HepG2 (cell line): ENCODE data around the gene TEKT5. TPM values are rescaled to one million over a fixed set of nuclear protein-coding genes. Genes with fewer than 3 reads are reported as not detected.

Experiments used
- ATF7 ChIP-seq, 2 experiments: fragments of 450-650 bp in 1 of 2; sonication (generic) in 1 of 2; formaldehyde crosslinking in 1 of 2; IDR thresholded peaks; 2 replicates each; pipeline versions ENCODE4 v1.4.0 to v1.6.1; 2016 to 2020; ENCODE audit warnings: antibody characterized with exemption in 1 of 2, mild to moderate bottlenecking in 1 of 2, missing genetic modification reagents in 1 of 2
- CREM ChIP-seq, 2 experiments: sonication (generic) in 1 of 2; formaldehyde crosslinking in 1 of 2; IDR thresholded peaks; 2 replicates each; pipeline versions ENCODE4 v1.4.0 to v1.6.1; 2016 to 2020; ENCODE audit warnings: antibody characterized with exemption in 1 of 2, mild to moderate bottlenecking in 1 of 2, missing genetic modification reagents in 1 of 2
- FOXO1 ChIP-seq: sonication (generic); formaldehyde crosslinking; IDR thresholded peaks from 2 replicates; pipeline ENCODE4 v1.4.0; 2020; ENCODE audit warnings: missing genetic modification reagents
- MEIS1 ChIP-seq: sonication (generic); formaldehyde crosslinking; IDR thresholded peaks from 2 replicates; pipeline ENCODE4 v1.9.0; 2021; ENCODE audit warnings: mild to moderate bottlenecking, missing genetic modification reagents, moderate library complexity, borderline replicate concordance
- MNT ChIP-seq: fragments of 450-650 bp; IDR thresholded peaks from 2 replicates; pipeline ENCODE4 v1.6.1; 2016
- NR2C2 ChIP-seq: sonication (generic); formaldehyde crosslinking; IDR thresholded peaks from 2 replicates; pipeline ENCODE4 v1.4.0; 2020; ENCODE audit warnings: missing genetic modification reagents, mild to moderate bottlenecking, moderate library complexity, borderline replicate concordance
- SKI ChIP-seq: fragments of 450-650 bp; IDR thresholded peaks from one replicate; pipeline ENCODE4 v1.6.1; 2018; ENCODE audit warnings: mild to moderate bottlenecking; ENCODE audit not compliant: partially characterized antibody
- SP4 ChIP-seq: sonication (generic); formaldehyde crosslinking; IDR thresholded peaks from 2 replicates; pipeline ENCODE4 v1.8.1; 2023; ENCODE audit warnings: mild to moderate bottlenecking, missing genetic modification reagents
- TEF ChIP-seq: sonication (generic); formaldehyde crosslinking; IDR thresholded peaks from 2 replicates; pipeline ENCODE4 v1.5.0; 2020; ENCODE audit warnings: missing genetic modification reagents
- ZNF232 ChIP-seq: sonication (generic); formaldehyde crosslinking; IDR thresholded peaks from 2 replicates; pipeline ENCODE4 v1.4.0; 2020; ENCODE audit warnings: missing genetic modification reagents, borderline replicate concordance
- ZNF251 ChIP-seq: sonication (generic); formaldehyde crosslinking; IDR thresholded peaks from 2 replicates; pipeline ENCODE4 v1.9.0; 2021; ENCODE audit warnings: mild to moderate bottlenecking, missing genetic modification reagents
- ZNF672 ChIP-seq: sonication (generic); formaldehyde crosslinking; IDR thresholded peaks from 2 replicates; pipeline ENCODE4 v1.8.1; 2022; ENCODE audit warnings: missing genetic modification reagents
- ZNF740 ChIP-seq: sonication (generic); formaldehyde crosslinking; IDR thresholded peaks from 2 replicates; pipeline ENCODE4 v1.4.0; 2020; ENCODE audit warnings: missing genetic modification reagents
- ZNF761 ChIP-seq: sonication (generic); formaldehyde crosslinking; conservative IDR thresholded peaks from 2 replicates; pipeline ENCODE4 v1.4.0; 2020; ENCODE audit warnings: mild to moderate bottlenecking, missing genetic modification reagents
- polyA plus RNA-seq, 8 experiments: library from polyadenylated mRNA; depleted of rRNA in 3 of 8; stranded (reverse) in 7 of 8; unstranded in 1 of 8; fragments of >200 nt; fragmentation: Illumina TruSeq in 4 of 8; extraction: Trizol in 4 of 8; gene quantifications; 2 replicates each; pipeline versions ENCODE4 v1.2.1 to v1.2.3, GENCODE V29; 2011 to 2016; ENCODE audit warnings: low read depth in 4 of 8, missing spikeins in 1 of 8, mixed read lengths in 1 of 8; ENCODE audit not compliant: insufficient read depth in 1 of 8
- total RNA-seq, 5 experiments: library from RNA; depleted of rRNA; stranded (reverse); fragments of >200 nt; fragmentation: Illumina TruSeq; extraction: Trizol; gene quantifications; 2 replicates each; pipeline ENCODE4 v1.2.3, GENCODE V29; 2016; ENCODE audit warnings: low read depth in 1 of 5
- TF ChIP-seq, protein P1 (sequence below): sonication (generic); formaldehyde crosslinking; IDR thresholded peaks from 2 replicates; pipeline ENCODE4 v1.5.0; 2020; ENCODE audit warnings: mild to moderate bottlenecking, missing genetic modification reagents
- TF ChIP-seq, protein P2 (sequence below): sonication (generic); formaldehyde crosslinking; IDR thresholded peaks from 2 replicates; pipeline ENCODE4 v1.4.0; 2020; ENCODE audit warnings: mild to moderate bottlenecking, missing genetic modification reagents
- TF ChIP-seq, protein P3 (sequence below): IDR thresholded peaks from 2 replicates; pipeline ENCODE4 v1.6.1; 2016; ENCODE audit warnings: low read depth

Gene TEKT5
- total and polyA plus RNA-seq, 2 of the 13 experiments (the other 11 are each of a cell fraction or from before 2014, with no cell fraction given), result 0.16 TPM; not detected in 1

GRCh38 chr16:10728003-10728887 lies 33.5 kb upstream of the TEKT5 start (continued):
- TF ChIP-seq, protein P1, sequence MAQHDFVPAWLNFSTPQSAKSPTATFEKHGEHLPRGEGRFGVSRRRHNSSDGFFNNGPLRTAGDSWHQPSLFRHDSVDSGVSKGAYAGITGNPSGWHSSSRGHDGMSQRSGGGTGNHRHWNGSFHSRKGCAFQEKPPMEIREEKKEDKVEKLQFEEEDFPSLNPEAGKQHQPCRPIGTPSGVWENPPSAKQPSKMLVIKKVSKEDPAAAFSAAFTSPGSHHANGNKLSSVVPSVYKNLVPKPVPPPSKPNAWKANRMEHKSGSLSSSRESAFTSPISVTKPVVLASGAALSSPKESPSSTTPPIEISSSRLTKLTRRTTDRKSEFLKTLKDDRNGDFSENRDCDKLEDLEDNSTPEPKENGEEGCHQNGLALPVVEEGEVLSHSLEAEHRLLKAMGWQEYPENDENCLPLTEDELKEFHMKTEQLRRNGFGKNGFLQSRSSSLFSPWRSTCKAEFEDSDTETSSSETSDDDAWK, result no peak
- TF ChIP-seq ZNF251 (CRISPR knock-in tag) (no peak), NR2C2 (peak; percentile 90), SP4 (CRISPR knock-in tag) (peak; percentile 63; the same call in 1 of the 2 replicates), ZNF672 (CRISPR knock-in tag) (no peak), FOXO1 (CRISPR knock-in tag) (peak; percentile 86), CREM (IDR thresholded peaks at IDR 0.05) (peak; percentile 29; the same call in 1 of the 2 replicates), CREM (CRISPR knock-in tag; IDR thresholded peaks at IDR 0.05) (no peak), MEIS1 (no peak; the same call in 1 of the 2 replicates), MNT (no peak), TEF (CRISPR knock-in tag) (no peak), ZNF740 (CRISPR knock-in tag) (peak; percentile 95), ATF7 (IDR thresholded peaks at IDR 0.05) (no peak), ATF7 (CRISPR knock-in tag; IDR thresholded peaks at IDR 0.05) (no peak), ZNF761 (no peak), SKI (peak; percentile 45), ZNF232 (peak; percentile 84)
- TF ChIP-seq, protein P2, sequence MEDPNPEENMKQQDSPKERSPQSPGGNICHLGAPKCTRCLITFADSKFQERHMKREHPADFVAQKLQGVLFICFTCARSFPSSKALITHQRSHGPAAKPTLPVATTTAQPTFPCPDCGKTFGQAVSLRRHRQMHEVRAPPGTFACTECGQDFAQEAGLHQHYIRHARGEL (CRISPR knock-in tag), result no peak
- TF ChIP-seq, protein P3, sequence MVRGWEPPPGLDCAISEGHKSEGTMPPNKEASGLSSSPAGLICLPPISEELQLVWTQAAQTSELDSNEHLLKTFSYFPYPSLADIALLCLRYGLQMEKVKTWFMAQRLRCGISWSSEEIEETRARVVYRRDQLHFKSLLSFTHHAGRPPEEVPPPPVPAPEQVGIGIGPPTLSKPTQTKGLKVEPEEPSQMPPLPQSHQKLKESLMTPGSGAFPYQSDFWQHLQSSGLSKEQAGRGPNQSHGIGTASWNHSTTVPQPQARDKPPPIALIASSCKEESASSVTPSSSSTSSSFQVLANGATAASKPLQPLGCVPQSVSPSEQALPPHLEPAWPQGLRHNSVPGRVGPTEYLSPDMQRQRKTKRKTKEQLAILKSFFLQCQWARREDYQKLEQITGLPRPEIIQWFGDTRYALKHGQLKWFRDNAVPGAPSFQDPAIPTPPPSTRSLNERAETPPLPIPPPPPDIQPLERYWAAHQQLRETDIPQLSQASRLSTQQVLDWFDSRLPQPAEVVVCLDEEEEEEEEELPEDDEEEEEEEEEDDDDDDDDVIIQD (CRISPR knock-in tag), result peak; percentile 86
